Measurements from ENCODE around the gene GLRA3.
"Not testable (repeated sequence)": the region's sequence is repeated elsewhere in the genome, so short reads cannot be mapped to it uniquely, and the experiment has no call there.

GLRA3 gene
- total RNA-seq: 0 to 0.18 (median 0) reads per million in 18 experiments

DNA sequence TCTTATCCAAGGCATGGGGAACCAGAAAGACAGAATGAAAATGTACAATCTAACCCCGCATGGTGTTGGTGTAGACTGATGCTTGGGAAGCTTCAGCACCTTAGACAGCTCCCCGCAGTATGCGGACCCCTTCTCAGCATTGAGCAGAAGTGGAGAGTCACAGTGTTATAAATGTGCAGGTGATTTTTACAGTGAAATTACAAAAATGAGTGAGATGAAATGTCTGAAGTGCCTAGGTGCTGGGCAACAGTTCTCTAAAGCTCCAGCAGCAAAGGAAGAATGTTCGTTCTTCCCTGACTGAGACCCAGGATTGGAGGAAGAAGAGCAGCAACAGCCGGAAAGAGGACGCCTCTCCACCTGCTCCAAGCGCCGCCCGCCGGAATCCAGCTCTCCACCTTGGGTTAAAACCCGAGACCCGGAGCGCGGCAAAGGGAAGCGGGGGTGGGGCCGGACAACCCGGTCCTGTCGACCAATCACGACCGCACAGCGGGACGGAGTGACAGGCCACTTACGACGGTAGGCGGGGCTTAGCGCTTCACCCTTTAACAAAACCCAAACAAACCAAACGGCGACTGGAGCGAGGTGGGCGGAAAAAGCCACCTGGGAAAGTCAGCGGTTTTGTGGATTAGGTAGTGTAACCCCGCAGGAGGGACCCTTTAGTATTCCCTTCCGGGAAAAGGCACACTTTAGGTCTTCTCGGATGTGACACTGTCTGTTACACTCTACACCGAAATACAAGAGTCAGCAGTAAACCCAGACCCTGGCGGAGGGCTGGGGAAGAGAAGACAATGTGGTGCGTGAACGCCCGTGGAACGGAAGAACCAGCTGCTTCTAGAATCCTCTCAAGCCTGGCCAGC lies at the start of gene GLRA3:
Gene GLRA3, minus strand, starts transcription at position 403 of the 857 bp plus-strand sequence. CDS start 436 bp downstream, outside the sequence.
- DNase-seq: no peak

DNA sequence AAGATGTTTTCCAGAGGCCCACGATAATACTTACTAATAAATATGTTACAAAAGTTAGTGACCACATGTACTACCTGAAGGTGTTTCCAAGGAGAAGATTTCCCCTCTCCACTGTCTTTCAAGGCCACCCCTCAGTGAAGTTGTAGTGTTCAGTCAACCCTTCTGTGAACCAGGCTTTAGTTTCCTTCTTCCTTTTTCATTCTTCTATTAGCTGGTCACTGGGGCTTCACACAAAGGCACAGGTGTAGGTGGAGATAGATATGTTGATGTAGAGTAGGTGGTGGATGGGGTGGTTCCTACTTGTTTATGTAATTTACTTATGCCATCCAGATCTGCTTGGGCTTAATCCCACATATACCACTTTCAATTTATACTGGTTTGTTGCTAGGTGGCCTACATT lies 45.9 kb upstream of the GLRA3 start:
- no peak for DNase-seq

DNA sequence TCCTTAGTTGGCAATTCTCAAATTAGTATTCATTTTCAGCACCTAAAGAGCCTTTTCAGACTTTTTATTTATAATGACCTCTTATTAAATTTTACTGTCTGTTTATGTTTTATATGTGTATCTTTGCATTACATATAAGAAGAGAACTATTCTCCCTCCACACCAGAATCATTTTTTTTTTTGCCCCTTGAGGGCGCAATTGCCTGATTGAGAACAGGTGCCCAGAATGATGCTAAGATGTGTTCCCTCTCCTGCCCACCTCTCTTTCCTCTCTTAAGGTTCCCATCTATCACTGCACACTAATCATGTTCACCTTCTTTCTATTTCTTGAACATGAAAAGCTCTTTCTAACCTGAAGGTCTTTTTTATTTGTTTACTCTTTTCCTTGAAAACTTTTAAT lies 44.9 kb upstream of the GLRA3 start:
- DNase-seq: no peak

DNA sequence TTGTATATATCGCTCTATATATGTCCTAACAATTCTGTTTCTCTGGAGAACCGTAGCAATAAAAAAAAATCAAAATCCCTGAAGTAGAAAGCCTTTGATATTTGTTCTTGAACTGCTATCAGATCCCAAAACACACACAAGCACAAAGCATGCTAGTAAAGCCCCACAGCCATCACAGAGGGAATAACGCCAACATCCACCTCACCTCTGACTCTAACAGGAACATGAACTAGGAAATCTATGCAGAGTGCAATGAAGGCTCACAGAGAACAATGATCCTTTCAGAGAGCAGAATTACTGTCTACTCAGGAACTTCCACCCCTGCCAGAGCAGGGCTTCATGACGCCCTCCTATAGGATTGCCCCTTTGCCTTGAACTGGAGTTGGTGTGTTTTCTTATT lies 44.1 kb upstream of the GLRA3 start:
- DNase-seq: not testable (repeated sequence)

DNA sequence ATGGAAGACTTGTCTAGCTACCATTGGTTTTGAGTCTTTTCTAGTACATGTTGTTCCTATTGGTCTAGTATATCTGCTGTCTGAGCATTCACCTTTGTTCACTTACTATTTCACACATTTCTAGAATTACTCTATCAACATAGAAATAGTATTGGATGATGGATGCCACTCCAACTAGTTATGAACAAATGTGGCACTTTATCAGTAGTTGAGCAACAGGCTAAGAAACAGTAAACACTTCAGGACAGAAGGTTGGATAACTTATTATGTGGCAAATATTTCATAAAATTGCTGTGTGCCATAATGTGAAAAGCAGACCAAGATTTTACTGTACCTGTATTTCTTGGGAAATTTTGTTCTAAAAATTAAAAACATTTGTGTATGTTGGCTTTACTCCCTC lies 42.4 kb upstream of the GLRA3 start:
- DNase-seq: no peak

DNA sequence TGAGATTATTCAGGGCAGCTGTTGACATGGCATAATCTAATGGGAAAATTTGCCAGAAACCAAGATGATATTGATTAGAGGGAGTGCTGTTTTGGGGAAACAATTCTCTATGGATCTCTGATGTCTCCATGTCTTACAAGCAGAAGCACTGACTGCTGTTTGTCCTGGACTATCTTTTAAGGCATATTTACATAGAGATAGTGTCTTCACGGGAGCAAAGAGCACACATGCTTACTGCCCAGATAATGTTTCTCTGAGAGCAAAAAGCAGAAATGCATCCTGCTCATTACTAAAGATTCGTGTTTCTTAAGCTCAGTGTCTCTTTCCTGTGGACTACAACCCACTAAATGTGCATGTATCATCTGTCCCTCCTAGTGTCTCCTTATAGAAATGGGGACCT lies 41.3 kb upstream of the GLRA3 start:
- no peak for DNase-seq

DNA sequence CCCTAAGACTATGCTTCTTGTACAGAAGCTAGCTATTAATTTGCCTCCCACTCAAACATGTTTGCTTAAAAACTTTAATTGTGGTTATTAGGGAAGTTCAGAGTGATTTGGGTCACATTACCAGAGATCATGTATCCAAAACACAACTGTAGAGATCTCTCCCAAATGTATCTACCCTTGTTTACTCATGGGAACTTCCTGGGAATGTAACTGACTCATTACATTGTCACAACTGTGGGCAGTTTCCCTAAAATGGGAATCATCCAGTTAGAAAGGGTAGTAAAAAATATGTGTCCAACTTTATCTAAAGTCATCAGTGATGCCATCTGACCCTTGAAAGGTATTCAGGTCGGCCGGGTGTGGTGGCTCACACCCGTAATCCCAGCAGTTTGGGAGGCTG lies 40.3 kb upstream of the GLRA3 start:
- no peak for DNase-seq

DNA sequence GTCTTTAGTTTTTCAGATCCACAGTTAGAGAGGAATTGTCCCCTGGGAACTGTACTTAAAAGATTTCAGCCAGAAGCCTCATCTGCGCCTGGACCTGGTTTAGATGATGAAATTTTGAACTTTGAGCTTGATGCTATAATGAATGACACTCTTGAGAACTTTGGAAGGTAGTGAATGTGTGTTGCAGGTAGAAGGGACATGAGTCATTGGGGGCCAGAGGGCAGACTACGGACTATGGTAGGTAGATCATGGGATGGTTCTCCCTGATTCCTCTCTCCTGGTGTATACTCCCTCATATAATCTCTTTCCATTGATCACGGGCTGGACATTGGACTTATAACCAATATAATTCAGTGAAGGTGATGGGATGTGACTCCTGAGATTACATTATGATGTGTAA lies 38.9 kb upstream of the GLRA3 start:
- DNase-seq: no peak

DNA sequence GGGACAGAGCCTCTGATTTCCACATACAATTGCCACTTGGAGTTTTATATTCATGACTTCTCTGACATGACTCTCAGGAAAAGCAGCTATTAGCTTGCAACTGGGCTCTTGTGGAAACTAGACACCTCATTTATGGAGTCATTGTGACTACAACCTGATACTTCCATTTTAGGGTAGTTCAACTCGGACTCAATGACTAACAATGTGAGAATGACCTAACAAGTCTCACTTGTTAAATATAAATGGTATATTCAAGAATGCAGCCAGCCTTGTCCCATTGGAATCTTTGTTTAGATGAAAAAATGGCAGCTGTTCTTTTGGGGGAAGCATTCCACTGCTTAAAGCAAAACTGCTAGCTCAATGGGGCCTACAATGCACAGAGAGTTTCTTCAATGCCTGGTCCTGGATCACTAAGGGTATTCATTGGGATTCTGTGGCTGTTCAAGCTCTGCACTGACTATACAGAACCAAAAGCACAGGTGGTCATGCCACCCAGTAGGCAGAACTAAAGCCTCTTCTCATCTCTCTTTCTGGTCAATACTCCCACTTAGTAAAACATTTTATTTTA lies 36.5 kb upstream of the GLRA3 start:
- no peak for DNase-seq

DNA sequence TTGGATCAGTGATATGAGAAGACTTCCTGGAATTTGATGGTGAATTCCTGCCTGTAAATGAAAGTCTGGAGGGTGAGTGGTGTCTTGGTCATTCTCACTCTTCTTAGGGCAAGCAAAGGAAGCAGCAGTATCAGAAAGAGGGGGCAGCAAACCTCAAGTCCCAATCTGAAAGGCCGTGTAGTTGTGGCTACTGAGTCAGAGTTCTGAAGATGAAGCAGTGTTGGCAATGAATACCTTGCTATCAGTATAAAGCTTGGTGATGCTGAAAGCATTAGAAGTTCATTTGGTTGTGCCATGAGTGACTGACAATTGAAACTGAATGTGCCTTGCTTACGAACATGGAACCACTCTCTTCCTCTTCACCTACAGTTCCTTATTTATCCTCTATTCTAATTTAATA lies 35.0 kb upstream of the GLRA3 start:
- DNase-seq: no peak

DNA sequence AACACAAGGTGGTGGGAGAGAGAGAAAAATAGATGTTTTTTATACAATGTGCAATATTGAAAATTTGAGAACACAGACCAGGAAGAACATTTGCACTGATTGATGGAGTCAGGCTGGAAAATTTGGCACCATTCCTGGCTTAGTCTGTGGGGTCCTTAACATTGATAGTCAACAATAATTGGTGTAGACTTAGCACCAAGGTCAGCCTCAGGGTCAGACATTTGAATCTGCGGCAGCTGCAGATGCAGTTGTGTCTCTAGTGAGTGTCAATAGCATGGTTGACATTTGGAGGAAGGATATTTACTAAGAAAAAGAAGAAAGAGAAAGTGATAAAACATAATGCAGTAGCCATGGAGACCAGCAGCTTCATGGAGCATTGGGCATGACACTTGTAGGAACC lies 31.5 kb upstream of the GLRA3 start:
- DNase-seq: no peak

DNA sequence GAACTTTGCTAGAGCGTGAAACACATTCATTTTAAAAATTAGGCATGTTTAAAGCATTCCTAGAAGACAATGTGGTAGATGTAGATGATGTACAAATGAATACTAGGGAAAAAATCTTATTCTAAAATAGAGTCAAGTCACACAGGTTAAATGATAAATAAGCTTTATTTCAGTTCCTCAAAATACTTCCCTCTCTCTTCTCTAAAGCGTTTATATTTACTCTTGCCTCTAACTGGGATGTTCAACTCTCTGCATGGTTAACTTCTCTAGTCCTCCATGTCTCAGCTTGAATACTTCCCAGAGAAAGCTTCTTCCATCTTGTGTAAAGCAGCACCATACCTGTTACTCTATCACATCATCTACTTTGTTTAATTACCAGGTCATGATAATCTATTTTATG lies 30.9 kb upstream of the GLRA3 start:
- DNase-seq: no peak

DNA sequence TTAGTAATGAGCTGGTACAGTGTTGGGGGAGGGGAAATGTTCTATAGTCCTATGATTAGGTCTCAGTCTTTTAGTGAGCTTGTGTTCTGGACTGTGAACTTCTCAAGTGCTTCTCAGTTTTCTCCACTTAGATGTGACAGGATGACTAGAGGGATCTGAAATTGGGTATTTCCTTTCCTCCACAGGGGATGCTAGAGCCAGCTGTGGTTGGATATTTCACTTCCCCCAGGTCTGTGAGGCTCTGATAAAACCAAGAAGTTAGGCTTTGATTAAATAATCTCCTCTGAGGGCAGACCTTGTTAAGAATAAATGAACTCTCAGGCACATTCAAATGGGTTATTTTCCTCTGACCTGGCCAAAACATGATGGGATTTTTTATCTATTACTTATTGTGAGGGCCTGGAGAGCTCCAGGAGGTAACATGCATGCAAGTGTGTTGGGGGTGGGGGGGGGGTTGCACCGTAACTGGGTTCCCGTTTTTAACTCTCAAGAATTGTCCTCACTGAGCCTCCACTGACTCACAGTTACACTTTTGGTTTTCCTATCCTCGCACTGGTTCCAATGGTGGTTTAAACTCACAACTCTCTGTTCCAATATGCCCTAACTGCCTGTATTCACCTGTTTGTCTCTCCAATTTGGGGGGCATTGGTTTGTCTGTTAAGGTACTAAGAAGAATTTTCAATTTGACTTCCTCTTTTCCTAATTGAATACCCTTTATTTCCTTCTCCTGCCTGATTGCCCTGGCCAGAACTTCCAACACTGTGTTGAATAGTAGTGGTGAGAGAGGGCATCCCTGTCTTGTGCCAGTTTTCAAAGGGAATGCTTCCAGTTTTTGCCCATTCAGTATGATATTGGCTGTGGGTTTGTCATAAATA lies 28.1 kb upstream of the GLRA3 start:
- no peak for DNase-seq

DNA sequence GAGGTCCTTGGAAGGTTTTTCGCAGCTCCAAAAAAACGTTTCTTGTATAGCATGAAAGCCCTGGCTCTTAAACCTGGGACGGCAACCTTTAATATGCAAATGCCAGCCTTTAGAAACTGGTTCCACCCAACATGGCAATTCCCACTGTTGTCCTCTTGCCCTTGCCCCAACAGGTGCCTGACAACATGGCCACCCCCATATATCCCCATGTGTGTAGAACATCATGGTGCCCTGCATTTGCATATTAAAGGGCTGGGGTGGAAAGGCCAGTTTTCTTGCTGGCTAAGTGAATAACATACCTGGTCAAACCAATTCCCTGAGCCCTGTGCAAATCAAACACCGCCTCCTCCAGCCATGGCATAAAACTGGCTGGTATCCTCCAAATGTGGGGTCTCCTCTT lies 26.0 kb upstream of the GLRA3 start:
- no peak for DNase-seq

DNA sequence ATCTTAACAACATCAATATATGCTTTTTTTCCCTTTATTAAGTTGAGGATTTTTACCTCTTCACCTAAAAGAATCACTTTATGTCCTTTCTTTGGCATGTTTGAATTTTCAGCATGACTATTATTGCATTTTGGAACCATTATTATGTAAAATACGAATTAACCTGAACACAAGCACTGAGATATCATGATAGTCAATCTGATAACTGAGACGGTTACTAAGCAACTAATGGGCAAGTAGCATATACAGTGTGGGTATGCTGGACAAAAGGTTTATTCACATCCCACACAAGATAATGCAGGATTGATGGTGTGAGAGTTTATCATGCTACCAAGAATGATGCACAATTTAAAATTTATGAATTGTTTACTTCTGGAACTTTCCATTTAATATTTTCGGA lies 24.6 kb upstream of the GLRA3 start:
- no peak for DNase-seq

DNA sequence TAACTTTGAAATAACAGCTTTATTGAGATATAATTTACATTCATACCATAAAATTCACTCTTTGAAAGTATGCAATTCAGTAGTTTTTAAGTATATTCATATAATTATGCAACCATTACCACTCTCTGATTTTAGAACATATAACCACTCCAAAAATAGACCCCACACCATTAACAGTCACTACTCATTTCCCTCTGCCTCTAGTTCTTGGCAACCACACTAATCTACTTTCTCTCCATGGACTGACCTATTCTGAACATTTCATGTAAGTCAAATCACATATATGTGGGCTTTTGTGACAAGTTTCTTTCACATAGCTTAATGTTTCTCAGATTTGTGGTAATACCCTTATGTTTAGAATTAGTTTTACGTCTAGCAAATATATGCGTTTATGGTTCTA lies 19.5 kb upstream of the GLRA3 start:
- DNase-seq: no peak

DNA sequence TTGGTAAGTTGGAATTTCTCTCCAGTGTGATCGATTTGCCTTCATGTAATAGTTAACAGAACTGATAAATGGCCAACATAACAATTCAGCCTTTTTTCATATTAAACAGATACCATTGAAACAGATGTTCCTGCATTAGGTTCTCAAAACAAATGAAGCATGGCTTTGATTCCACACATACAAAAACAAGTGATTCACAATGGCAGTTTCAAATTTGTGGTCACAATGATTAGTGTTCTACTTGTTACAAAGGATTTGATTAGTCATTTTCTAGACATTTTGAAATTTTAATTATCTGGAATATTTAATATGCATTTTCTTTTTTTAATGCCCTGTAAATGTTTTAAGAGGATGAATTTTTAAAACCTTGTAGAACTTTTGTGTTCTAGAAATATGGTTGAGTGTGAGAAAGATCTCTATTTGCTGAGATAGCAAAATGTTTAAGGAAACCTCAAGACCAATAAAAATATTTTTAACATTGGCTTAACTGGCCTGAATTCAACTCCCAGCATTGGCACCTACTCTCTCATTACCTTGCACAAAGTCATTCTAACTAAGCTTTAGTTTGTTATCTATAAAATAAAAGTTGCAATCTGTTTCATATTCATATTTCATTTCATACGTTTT lies 18.9 kb upstream of the GLRA3 start:
- no peak for DNase-seq

DNA sequence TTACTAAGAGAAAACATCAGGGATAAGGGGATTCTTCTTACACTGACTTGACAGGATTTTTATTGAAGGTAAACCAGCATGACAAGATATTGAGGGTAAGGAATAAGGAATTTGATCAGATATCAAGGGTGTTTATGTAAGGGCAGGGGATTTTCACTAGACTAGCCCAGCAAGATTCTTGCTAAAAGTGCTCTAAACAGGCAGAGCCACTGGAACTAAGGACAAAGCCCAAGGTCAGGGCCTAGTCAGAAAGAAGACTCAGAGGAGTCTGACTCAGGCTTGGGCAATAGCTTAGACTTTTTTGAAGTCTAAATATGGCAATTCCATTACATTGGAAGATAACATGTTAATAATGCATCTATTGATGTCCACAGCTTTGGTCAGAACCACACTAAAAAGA lies 6.5 kb upstream of the GLRA3 start:
- no peak for DNase-seq

DNA sequence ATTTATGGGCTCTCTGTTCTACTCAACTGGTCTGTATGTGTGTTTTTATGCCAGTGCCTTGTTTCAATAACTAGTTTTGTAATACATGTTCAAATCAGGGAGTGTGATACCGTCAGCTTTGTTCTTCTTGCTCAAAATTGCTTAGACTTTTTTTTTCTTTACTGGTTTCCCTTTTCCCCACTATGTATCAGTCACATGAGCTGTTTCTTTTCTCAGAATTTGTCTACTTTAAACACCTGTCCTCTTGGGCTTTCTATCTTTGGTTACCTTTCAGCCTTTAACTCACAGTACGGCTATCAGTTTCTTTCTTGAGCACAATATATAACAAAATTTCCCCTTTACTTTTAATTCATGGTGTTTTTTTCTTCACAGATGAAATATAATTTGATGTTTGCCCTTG lies 5.4 kb upstream of the GLRA3 start:
- DNase-seq: no peak

DNA sequence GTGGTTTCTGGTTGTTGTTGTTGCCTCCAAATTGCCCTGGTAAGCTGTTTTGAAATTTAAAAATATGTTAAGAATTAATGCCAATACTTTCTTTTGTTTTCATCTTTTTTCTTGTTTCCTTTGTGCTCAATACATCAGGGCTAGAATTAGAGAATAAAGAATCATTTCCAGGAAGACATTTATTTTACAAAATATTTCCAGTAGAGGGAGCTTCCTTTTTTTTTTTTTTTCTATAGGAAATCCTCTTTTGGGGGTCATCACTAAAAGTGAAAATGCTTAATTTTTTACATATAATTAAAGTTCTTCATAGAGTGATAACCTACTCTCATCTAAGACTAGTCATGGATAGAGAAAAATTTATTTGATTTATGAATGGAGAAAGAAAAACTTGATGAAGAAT lies 2.4 kb downstream of the GLRA3 start:
- DNase-seq: no peak

DNA sequence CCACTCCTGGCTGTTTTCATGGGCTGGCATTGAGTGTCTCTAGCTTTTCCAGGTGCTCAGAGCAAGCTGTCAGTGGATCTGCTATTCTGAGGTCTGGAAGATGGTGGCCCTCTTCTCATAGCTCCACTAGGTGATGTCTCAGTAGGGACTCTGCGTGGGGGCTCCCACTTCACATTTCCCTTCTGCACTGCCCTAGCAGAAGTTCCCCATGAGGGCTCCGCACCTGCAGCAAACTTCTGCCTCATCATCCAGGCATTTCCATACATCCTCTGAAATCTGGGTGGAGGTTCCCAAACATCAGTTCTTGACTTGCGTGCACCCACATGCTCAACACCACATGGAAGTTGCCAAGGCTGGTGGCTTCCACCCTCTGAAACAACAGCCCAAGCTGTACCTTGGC lies 13.8 kb downstream of the GLRA3 start:
- DNase-seq: no peak

DNA sequence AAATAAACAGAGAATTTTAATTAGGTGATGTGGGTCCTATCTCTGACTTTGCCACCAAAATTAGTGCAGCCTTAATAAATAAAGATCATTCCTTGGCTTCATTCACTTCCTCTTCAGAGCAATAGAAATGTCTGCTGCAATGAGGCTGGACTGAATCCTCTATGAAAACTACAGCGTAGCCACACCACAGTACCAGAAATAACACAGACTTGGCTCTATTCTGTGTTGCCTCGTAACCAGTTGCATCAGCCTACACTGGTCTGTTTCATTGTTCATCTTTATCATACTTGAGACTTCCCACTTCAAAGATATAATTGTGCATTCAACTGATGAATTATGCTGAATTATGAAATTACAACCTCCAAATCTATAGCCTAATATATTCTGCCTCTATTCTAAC lies 15.8 kb downstream of the GLRA3 start:
- DNase-seq: no peak

DNA sequence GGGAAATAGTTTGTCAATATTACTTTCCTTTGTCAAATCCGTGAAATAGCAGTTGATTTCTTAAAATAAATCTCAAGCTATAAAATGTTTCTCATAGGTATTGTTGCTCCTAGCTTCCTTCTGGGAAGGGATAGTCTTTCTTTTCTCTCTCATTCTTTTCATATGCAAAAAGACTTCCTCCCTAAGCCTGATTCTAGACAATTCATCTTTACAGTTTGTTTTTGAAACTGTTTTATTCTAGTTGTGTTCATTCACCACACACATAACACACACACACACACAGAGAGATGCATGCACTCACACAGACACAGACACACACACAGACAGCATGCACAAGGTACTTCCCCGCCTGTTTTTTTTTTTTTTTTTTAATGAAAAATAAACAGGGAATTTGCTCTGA lies 18.2 kb downstream of the GLRA3 start:
- no peak for DNase-seq
